Heart left ventricle (tissue), 16 donors: ENCODE data around the gene IGF2R. TPM values are rescaled to one million over a fixed set of nuclear protein-coding genes. Genes with fewer than 3 reads are reported as not detected.
A peak's percentile ranks its signal among the peaks of the same experiment; 100 is the strongest.

ENCODE experiments used
- ATAC-seq, 4 donors: fragments of 200-7000 bp; cut with Tn5 transposase; one replicate each; pipeline ENCODE4 v1.9.1; 2020 to 2022; ENCODE audit warnings: moderate library complexity in 4 of 4, mild to moderate bottlenecking in 3 of 4, moderate number of reproducible peaks in 1 of 4
- DNase-seq, 5 donors: peaks; one replicate each; pipeline ENCODE4 v3.0.0-alpha.2; 2020
- H3K27ac ChIP-seq, 12 donors: fragments of 200-600 bp; sonication (generic) in 4 of 12; one replicate each; pipeline versions ENCODE4 v1.5.0 to v1.8.0; 2016 to 2022; ENCODE audit warnings: mild to moderate bottlenecking in 2 of 12
- H3K27me3 ChIP-seq, 9 donors: fragments of 200-600 bp; sonication (generic) in 2 of 9; one replicate each; pipeline versions ENCODE4 v1.5.1 to v1.8.0; 2016 to 2022; ENCODE audit warnings: mild to moderate bottlenecking in 3 of 9
- H3K36me3 ChIP-seq, 9 donors: fragments of 200-600 bp; sonication (generic) in 2 of 9; one replicate each; pipeline versions ENCODE4 v1.5.0 to v1.8.0; 2018 to 2022; ENCODE audit warnings: mild to moderate bottlenecking in 2 of 9
- H3K4me1 ChIP-seq, 12 donors: fragments of 200-600 bp; sonication (generic) in 4 of 12; one replicate each; pipeline versions ENCODE4 v1.5.0 to v1.8.0; 2016 to 2022; ENCODE audit warnings: mild to moderate bottlenecking in 3 of 12
- H3K4me3 ChIP-seq, 12 donors: fragments of 200-600 bp; sonication (generic) in 4 of 12; one replicate each; pipeline versions ENCODE4 v1.5.0 to v1.8.0; 2017 to 2022; ENCODE audit warnings: mild to moderate bottlenecking in 9 of 12, moderate library complexity in 4 of 12
- H3K9me3 ChIP-seq, 12 donors: fragments of 200-600 bp; sonication (generic) in 4 of 12; one replicate each; pipeline versions ENCODE4 v1.5.0 to v1.8.0; 2016 to 2022; ENCODE audit warnings: mild to moderate bottlenecking in 1 of 12
- CTCF ChIP-seq, 12 donors: fragments of 200-600 bp; sonication (generic) in 4 of 12; IDR thresholded peaks; one replicate each; pipeline versions ENCODE4 v1.5.0 to v1.8.0; 2018 to 2022; ENCODE audit warnings: antibody characterized with exemption in 12 of 12, mild to moderate bottlenecking in 5 of 12
- POLR2A ChIP-seq, 2 donors: fragments of 450-650 bp; IDR thresholded peaks; one replicate each; pipeline ENCODE4 v1.6.1; 2017; ENCODE audit warnings: antibody characterized with exemption in 2 of 2, mild to moderate bottlenecking in 2 of 2, moderate library complexity in 2 of 2
- WGBS, 4 donors: extraction: QIAGEN DNeasy Blood & Tissue Kit in 2 of 4; methylation state at CpG; one replicate each; pipeline versions ENCODE4 v1.1.5 to v1.1.7; 2013 to 2018; 5-methylcytosine and 5-hydroxymethylcytosine counted together
- intact Hi-C, 10 donors: fragments of 100-400 bp; cut with DNase I; formaldehyde crosslinking; loops; one replicate each; pipeline versions ENCODE4 v1.11.1 to v1.14.2; 2022
- polyA plus RNA-seq, 2 donors: library from polyadenylated mRNA; stranded (reverse); fragments of 200-250 nt; gene quantifications; one replicate each; pipeline ENCODE4 v1.2.3, GENCODE V29; 2013
- total RNA-seq, 9 donors: library from RNA; depleted of rRNA in 2 of 9; stranded (reverse); fragments of >200 nt in 2 of 9; fragmentation: NEBNext Ultra II Directional in 3 of 9; extraction: Animal tissue kit (Norgen Biotek cat#: 25700) in 3 of 9; gene quantifications; one replicate each; pipeline versions ENCODE4 v1.1.0 to v1.2.4, GENCODE V29; 2016 to 2023
- donor health status: ischemic (EF 13 %, LVEDD 7.1; RV severe dilation, severe dysfunction).
- donor health status: healthy with polysubstance abuse.
- donor health status: DM: no; HTN: yes; CAD: no.
- donor health status: DM: no; HTN: no; CAD: no.
- donor health status: ischemic (EF 25% LVEDD 6.9; RV normal size, moderate dysfunction).
- donor health status: ischemic (EF 25% LVEDD 5.7; RV mildly dilated, moderate dysfunction).
- donor health status: healthy.
- donor health status: DM: yes; HTN: yes; CAD: no.
- donor health status: ischemic (EF 35%, LVEDD 5.7; RV mildly dilated, moderate dysfunction).
- donor health status: nonischemic (EF 11% LVEDD 7.7; RV severe dilation, severe dysfunction).
- donor health status: DM: yes; HTN: yes; CAD: no.
- donor health status: PGD.
- donor health status: ischemic (EF 29% LVEDD 5.4; RV normal size, mild dysfunction).
- donor health status: nonischemic (EF 23%, LVEDD 6.1; RV moderate dilation, normal function).

IGF2R gene
- total and polyA plus RNA-seq, 11 donors, result 15.4 to 111 (median 68.5) TPM

GRCh38 chr6:159939591-159940016, 29.3 kb upstream of the IGF2R start:
- intact Hi-C loops, result loop anchor here (2.0 to 10.0 kb wide), 6 partner anchors 72 to 762 kb away; partner anchors contain the start of gene SOD2 (in 3 of the 10)
- Histone ChIP-seq H3K4me1 (peaks cover 0 to 26% (median 7%) of the 10 kb centered on the region in 12 donors), H3K9me3 (peaks cover 0 to 23% (median 9%) of the 10 kb centered on the region in 12 donors), H3K4me3 (no peak overlapping the region), H3K27ac (peak overlapping the region in 6 of 12 donors; percentile 14 to 64 (median 25)), H3K36me3 (no peaks in the 10 kb centered on the region), H3K27me3 (no peaks in the 10 kb centered on the region)
- no peak for TF ChIP-seq POLR2A (IDR thresholded peaks at IDR 0.05)
- TF ChIP-seq CTCF (IDR thresholded peaks at IDR 0.05), result no peak
- ATAC-seq, result peak in 3 of 4 donors; percentile 63 to 80 (median 66)
- DNase-seq, result peak in 4 of 5 donors; percentile 54 to 70 (median 58)
- 58 to 72% (median 68%) methylated on average over 6 of the region's 6 CpGs for WGBS, 4 donors

- peak in 3 of 4 donors; percentile 19 to 51 (median 47) for ATAC-seq
Observed at GRCh38 chr6:159941286-159942113, 27.4 kb upstream of the IGF2R start.

GRCh38 chr6:159943101-159943632, 25.7 kb upstream of the IGF2R start:
- WGBS, 4 donors, result 40 to 63% (median 46%) methylated on average over 6 of the region's 6 CpGs
- intact Hi-C loops, result loop anchor here in 6 of 10 donors (5.0 to 10.0 kb wide), 4 partner anchors 76 to 251 kb away; partner anchors contain the start of gene SOD2 (in 3 of the 6)
- Histone ChIP-seq H3K36me3 (no peaks in the 10 kb centered on the region), H3K27me3 (no peaks in the 10 kb centered on the region), H3K9me3 (peaks cover 0 to 19% (median 12%) of the 10 kb centered on the region in 12 donors), H3K4me1 (peaks cover 0 to 26% (median 7%) of the 10 kb centered on the region in 12 donors), H3K4me3 (no peak overlapping the region), H3K27ac (peak overlapping the region in 2 of 12 donors; percentile 11 to 24)
- no peak for DNase-seq
- peak; percentile 44 to 66 (median 56) for ATAC-seq
- TF ChIP-seq POLR2A (IDR thresholded peaks at IDR 0.05), result no peak
- TF ChIP-seq CTCF (IDR thresholded peaks at IDR 0.05), result no peak

More at GRCh38 chr6:159941286-159942113, 27.4 kb upstream of the IGF2R start:
- Histone ChIP-seq H3K27ac (no peak overlapping the region), H3K36me3 (no peaks in the 10 kb centered on the region), H3K9me3 (peaks cover 0 to 19% (median 12%) of the 10 kb centered on the region in 12 donors), H3K4me3 (no peak overlapping the region), H3K4me1 (peaks cover 0 to 26% (median 7%) of the 10 kb centered on the region in 12 donors), H3K27me3 (no peaks in the 10 kb centered on the region)
- TF ChIP-seq POLR2A (IDR thresholded peaks at IDR 0.05) (no peak), CTCF (IDR thresholded peaks at IDR 0.05) (peak; percentile 26 to 65 (median 48))
- WGBS, 4 donors, result 71 to 77% (median 75%) methylated on average over 11 of the region's 11 CpGs
- DNase-seq, result no peak
- intact Hi-C loops, result loop anchor here in 9 of 10 donors (2.0 to 10.0 kb wide), 5 partner anchors 74 to 249 kb away; partner anchors contain the start of gene SOD2 (in 3 of the 9)
